Endothelial cell of umbilical vein (primary cell): ENCODE measurements around the gene ARL13A. TPM values are rescaled to one million over a fixed set of nuclear protein-coding genes. Genes with fewer than 3 reads are reported as not detected.
"Not testable (repeated sequence)": the region's sequence is repeated elsewhere in the genome, so short reads cannot be mapped to it uniquely, and the experiment has no call there.

Experiments used
- BruUV-seq: library from RNA; stranded (reverse); fragments of 400-500 nt; replicated peaks from 2 replicates; lab custom pipeline; 2021; lab: Mats Ljungman, UMichigan
- CTCF ChIA-PET: fragments of 300-600, 350-600 bp; sonication (Branson Sonifier 250); formaldehyde crosslinking; loops from one replicate; lab custom pipeline; 2021; ENCODE audit warnings: antibody characterized with exemption, inconsistent platforms; lab: Charles Lee
- POLR2A ChIA-PET: fragments of 300-600, 350-600 bp; sonication (Branson Sonifier 250); formaldehyde crosslinking; loops from one replicate; lab custom pipeline; 2021; ENCODE audit warnings: antibody characterized with exemption, inconsistent platforms; lab: Charles Lee
- DNase-seq: peaks from one replicate; pipeline ENCODE4 v3.0.0-alpha.2; 2011; ENCODE audit warnings: low read depth, low spot score
- FAIRE-seq: peaks from 2 replicates; lab custom pipeline; 2011; peaks lifted over from hg19 to GRCh38; lab: Jason Lieb, UNC
- H2AFZ ChIP-seq: 2 replicates; pipeline ENCODE4 v1.6.0; 2012; ENCODE audit warnings: low read depth, low read length, control low read depth, inconsistent platforms
- H3K27ac ChIP-seq: 2 replicates; pipeline ENCODE4 v1.5.1; 2011; ENCODE audit warnings: low read depth, mild to moderate bottlenecking, control low read depth, low read length, moderate library complexity; ENCODE audit not compliant: insufficient read depth
- H3K27me3 ChIP-seq, 2 experiments: 2 replicates each; pipeline versions ENCODE4 v1.6.0 to v1.6.1; 2011; ENCODE audit warnings: low read length in 2 of 2, mixed read lengths in 1 of 2; ENCODE audit not compliant: control insufficient read depth in 2 of 2, insufficient read depth in 2 of 2
- H3K36me3 ChIP-seq, 2 experiments: 2 replicates in 1 of 2; 3 replicates in 1 of 2; pipeline ENCODE4 v1.5.1; 2011; ENCODE audit warnings: low read length in 2 of 2, mild to moderate bottlenecking in 1 of 2, moderate library complexity in 1 of 2; ENCODE audit not compliant: control insufficient read depth in 2 of 2, insufficient read depth in 2 of 2; ENCODE audit errors: extremely low read depth in 1 of 2
- H3K4me1 ChIP-seq: 3 replicates; pipeline ENCODE4 v1.5.1; 2011; ENCODE audit warnings: mild to moderate bottlenecking, low read length; ENCODE audit not compliant: control insufficient read depth, insufficient read depth; ENCODE audit errors: extremely low read depth
- H3K4me2 ChIP-seq: 2 replicates; pipeline ENCODE4 v1.6.1; 2011; ENCODE audit warnings: low read length, control low read depth, mixed read lengths; ENCODE audit not compliant: insufficient read depth
- H3K4me3 ChIP-seq, 3 experiments: fragments of 200-600 bp in 1 of 3; sonication (generic), shearing (Covaris generic) in 1 of 3; replicated peaks in 1 of 3; 2 replicates each; pipeline ENCODE4 v1.5.1; 2011 to 2016; ENCODE audit warnings: control low read depth in 3 of 3, low read length in 3 of 3, mild to moderate bottlenecking in 2 of 3, inconsistent platforms in 1 of 3, low read depth in 1 of 3, moderate library complexity in 1 of 3; ENCODE audit not compliant: insufficient read depth in 1 of 3
- H3K79me2 ChIP-seq: 2 replicates; pipeline ENCODE4 v1.6.0; 2012; ENCODE audit warnings: low read length, inconsistent platforms; ENCODE audit not compliant: control insufficient read depth, insufficient read depth
- H3K9ac ChIP-seq: replicated peaks from 2 replicates; pipeline ENCODE3; 2011; ENCODE audit warnings: low read length, control low read depth; ENCODE audit not compliant: insufficient read depth; ENCODE audit errors: extremely low read depth
- H3K9me1 ChIP-seq: replicated peaks from 3 replicates; pipeline ENCODE4 v1.6.0; 2011; ENCODE audit warnings: mild to moderate bottlenecking, low read length; ENCODE audit not compliant: control insufficient read depth, insufficient read depth; ENCODE audit errors: extremely low read depth
- H3K9me3 ChIP-seq: replicated peaks from 2 replicates; pipeline ENCODE4 v1.5.1; 2012; ENCODE audit warnings: low read length, inconsistent platforms; ENCODE audit not compliant: control insufficient read depth, insufficient read depth
- H4K20me1 ChIP-seq: replicated peaks from 2 replicates; pipeline ENCODE3; 2011; ENCODE audit warnings: mild to moderate bottlenecking, low read length; ENCODE audit not compliant: control insufficient read depth, insufficient read depth; ENCODE audit errors: extremely low read depth
- FOS ChIP-seq: IDR thresholded peaks from 2 replicates; pipeline ENCODE4 v1.6.1; 2011; ENCODE audit warnings: mild to moderate bottlenecking, low read length, moderate library complexity, borderline replicate concordance; ENCODE audit not compliant: insufficient read depth
- JUN ChIP-seq: IDR thresholded peaks from 2 replicates; pipeline ENCODE4 v1.6.1; 2011; ENCODE audit warnings: borderline replicate concordance, low read depth; ENCODE audit not compliant: insufficient read length, insufficient read depth
- POLR2AphosphoS5 ChIP-seq: IDR thresholded peaks from 2 replicates; pipeline ENCODE4 v1.6.1; 2012; ENCODE audit warnings: low read depth, mild to moderate bottlenecking, control low read depth, low read length, moderate library complexity; ENCODE audit not compliant: insufficient read depth
- dilution Hi-C: fragments of 300-500 bp; cut with MboI; formaldehyde crosslinking; loops from one replicate; pipeline ENCODE4 v1.15.0; 2019; ENCODE audit warnings: low sequenced_read_pairs; ENCODE audit not compliant: extremely low pct_ligation_motif_present
- intact Hi-C: fragments of 100-400 bp; cut with micrococcal nuclease; formaldehyde crosslinking; loops from one replicate; pipeline ENCODE4 v1.10.0; 2022
- polyA plus RNA-seq, 4 experiments: library from polyadenylated mRNA; depleted of rRNA in 3 of 4; stranded (reverse) in 3 of 4; unstranded in 1 of 4; fragments of >200 nt; gene quantifications; 2 replicates each; pipeline versions ENCODE4 v1.2.1 to v1.2.3, GENCODE V29; 2011 to 2012; ENCODE audit warnings: missing spikeins in 1 of 4
- total RNA-seq: library from RNA; stranded (reverse); gene quantifications from 2 replicates; pipeline ENCODE4 v1.2.3, GENCODE V29; 2021

Gene ARL13A
- total and polyA plus RNA-seq, 2 donors (not counting 3 experiments of a cell fraction or from before 2014, with no cell fraction given) = not detected

- Histone ChIP-seq H3K9me1 (no peaks in the 10 kb centered on the region), H3K27me3 (no peaks in the 10 kb centered on the region), H3K79me2 (no peaks in the 10 kb centered on the region), H3K9me3 (no peaks in the 10 kb centered on the region), H3K9ac (no peak overlapping the region), H2AFZ (no peak overlapping the region), H3K27ac (peak overlapping the region; percentile 61), H3K4me2 (no peak overlapping the region), H3K4me3 (no peak overlapping the region), H3K4me1 (peaks cover 12% of the 10 kb centered on the region), H3K36me3 (no peaks in the 10 kb centered on the region), H4K20me1 (no peaks in the 10 kb centered on the region)
- peak; percentile 69 for DNase-seq
- ChIA-PET CTCF (no interaction called here), POLR2A (no interaction called here)
- peak; percentile 89 for FAIRE-seq
- intact Hi-C loops (no loop called here), dilution Hi-C loops (no loop called here)
- BruUV-seq = no TSS peak
- TF ChIP-seq FOS = peak; percentile 34
- peak; percentile 40 for TF ChIP-seq JUN
- no peak for TF ChIP-seq POLR2AphosphoS5
Measured at GRCh38 chrX:100980608-100981497, 11.3 kb downstream of the ARL13A start.

GRCh38 chrX:100981498-100981845 is 12.0 kb downstream of the ARL13A start:
- H3K79me2 ChIP-seq, DNase-seq, BruUV-seq, intact Hi-C loops, H2AFZ ChIP-seq, CTCF ChIA-PET, POLR2A ChIA-PET, H3K27me3 ChIP-seq, H3K9me1 ChIP-seq, H4K20me1 ChIP-seq, dilution Hi-C loops, H3K9ac ChIP-seq, H3K4me3 ChIP-seq, H3K4me2 ChIP-seq, H3K36me3 ChIP-seq, H3K9me3 ChIP-seq: not testable (repeated sequence)
- FAIRE-seq = peak; percentile 33
- peak overlapping the region; percentile 19 for H3K27ac ChIP-seq
- H3K4me1 ChIP-seq = peaks cover 12% of the 10 kb centered on the region
